Dedifferentiated amniotic fluid mesenchymal stem cell (primary cell): ENCODE data around the gene CHCHD10.

ENCODE experiments used
- DNase-seq: peaks from one replicate; pipeline ENCODE4 v3.0.0-alpha.2; 2016; ENCODE audit errors: extremely low spot score

The CHCHD10 gene

DNA sequence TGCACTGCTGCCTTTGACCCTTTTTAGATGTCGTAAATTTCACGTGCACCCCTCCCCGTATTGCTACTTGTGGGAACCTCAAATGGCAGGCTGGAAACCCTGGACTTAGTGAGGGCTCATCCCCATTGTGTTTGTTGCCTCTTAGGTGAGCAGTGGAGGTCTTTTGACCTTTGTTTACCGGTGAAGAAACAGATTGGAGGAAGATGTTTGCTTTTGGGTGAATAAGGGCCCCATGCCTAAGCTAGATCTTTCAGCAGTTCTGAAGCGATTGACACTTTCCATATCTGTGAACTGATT is 19.8 kb upstream of the CHCHD10 start:
- no peak for DNase-seq

- DNase-seq = peak; percentile 85
Observed at GRCh38 chr22:23786752-23787599, 19.2 kb upstream of the CHCHD10 start, which contains the start of gene SMARCB1. Gene SMARCB1, plus strand, starts transcription at chr22:23786966. Its CDS starts 204 bp downstream, at chr22:23787170.

DNA sequence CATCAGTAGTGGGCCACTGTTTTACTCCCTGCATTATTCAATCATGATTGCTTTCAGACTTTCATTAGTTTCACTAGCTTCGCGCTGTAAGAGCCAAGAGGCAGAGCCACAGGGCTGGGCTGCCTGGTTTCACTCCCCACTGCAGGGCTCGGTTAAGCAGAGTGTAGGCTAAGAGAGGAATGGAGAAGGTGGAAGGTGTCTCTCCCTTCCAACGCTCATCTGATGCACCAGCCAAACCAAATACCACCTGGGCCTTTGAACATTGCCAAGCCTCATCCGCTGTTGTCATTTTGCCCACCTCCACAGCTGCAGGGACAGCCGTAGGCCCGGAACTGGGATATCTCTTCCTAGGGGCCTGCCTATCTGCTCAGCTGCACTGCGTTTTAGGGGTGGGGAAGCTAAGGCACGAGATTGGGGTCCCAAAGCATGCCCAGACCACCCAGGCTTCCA is 18.5 kb upstream of the CHCHD10 start:
- no peak for DNase-seq

DNA sequence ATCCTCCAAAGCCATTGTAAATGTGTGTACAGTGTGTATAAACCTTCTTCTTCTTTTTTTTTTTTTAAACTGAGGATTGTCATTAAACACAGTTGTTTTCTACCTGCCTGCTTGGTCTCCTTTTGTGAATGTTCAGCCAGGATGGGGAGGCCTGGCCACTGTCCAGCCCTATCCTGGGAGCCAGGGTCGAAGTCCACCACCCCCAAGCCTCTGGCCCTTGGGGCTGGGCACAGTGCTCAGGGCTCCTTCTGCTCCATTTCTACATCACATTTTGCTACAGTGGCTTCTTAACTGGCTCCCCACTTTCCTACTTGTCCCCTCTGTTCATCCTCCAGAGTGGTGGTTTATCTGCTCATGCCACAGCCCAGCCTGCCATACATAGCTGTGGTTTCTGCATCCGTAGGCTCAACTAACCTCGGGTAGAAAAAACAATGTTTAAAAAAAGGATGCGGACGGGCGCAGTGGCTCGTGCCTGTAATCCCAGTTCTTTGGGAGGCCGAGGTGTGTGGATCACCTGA is 16.5 kb upstream of the CHCHD10 start:
- peak; percentile 39 for DNase-seq

- no peak for DNase-seq
Observed at GRCh38 chr22:23783265-23784150, 15.7 kb upstream of the CHCHD10 start.

DNA sequence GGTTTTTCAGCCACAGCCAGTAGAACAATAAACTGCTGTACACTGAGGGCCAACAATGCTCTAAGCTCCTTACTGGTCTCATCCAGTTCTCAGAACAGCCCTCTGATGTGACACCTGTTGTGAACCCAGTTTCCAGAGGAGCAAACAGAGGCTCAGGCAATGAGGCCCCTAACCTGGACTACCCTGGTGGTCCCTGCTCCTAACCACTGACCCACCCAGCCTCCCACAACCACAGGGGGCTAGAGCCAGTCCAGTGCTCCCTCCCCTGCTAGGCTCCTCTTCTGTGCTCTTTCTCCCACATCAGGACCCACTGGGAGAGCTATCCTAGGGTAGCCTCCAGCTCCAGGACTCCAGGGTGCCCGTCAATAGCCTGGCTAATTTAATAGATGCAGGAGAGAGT is 14.9 kb upstream of the CHCHD10 start:
- DNase-seq = no peak

DNA sequence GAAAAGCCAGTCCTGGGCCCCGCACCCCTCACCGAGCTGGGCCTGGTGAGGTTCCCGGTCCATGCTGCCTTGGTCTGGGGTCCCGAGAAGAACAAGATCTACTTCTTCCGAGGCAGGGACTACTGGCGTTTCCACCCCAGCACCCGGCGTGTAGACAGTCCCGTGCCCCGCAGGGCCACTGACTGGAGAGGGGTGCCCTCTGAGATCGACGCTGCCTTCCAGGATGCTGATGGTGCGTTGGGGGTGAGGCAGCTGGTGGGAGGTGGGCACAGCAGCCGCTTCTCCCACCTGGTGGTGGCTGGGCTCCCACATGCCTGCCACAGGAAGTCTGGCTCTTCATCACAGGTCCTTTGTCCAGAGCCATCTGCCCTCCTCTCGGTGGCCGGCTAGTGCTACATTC is 14.5 kb upstream of the CHCHD10 start:
- DNase-seq = no peak

DNA sequence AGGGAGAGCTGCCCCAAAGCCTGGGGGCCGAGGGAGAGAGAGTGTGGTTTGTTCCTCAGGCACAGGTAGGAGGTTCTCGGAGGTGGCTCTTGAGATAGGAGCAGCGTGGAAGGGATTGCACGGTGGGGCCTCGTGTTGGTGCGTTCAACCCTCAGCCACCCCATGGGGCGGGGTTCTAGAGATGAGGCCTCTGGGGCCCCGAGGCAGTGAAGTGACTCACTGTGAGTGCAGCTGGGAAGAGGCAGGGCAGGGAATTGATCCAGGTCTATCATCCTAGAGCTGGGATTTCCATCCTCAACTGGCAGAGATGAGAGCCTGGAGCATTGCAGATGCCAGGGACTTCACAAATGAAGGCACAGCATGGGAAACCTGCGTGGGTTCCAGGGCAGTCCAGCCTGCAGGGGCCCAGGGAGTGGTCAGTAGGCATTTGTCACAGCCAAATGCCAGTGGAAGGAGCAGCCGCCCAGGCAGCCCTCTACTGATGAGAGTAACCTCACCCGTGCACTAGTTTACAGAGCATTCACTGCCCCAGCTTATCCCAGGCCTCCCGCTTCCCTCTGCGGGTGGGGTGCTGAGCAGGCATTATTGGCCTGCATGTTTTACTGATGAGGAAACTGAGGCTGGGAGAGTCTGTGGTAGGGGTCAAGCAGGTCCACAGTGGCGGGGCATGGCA is 13.9 kb upstream of the CHCHD10 start:
- peak; percentile 69 for DNase-seq

- no peak for DNase-seq
Observed at GRCh38 chr22:23781065-23781464, 13.3 kb upstream of the CHCHD10 start.

DNA sequence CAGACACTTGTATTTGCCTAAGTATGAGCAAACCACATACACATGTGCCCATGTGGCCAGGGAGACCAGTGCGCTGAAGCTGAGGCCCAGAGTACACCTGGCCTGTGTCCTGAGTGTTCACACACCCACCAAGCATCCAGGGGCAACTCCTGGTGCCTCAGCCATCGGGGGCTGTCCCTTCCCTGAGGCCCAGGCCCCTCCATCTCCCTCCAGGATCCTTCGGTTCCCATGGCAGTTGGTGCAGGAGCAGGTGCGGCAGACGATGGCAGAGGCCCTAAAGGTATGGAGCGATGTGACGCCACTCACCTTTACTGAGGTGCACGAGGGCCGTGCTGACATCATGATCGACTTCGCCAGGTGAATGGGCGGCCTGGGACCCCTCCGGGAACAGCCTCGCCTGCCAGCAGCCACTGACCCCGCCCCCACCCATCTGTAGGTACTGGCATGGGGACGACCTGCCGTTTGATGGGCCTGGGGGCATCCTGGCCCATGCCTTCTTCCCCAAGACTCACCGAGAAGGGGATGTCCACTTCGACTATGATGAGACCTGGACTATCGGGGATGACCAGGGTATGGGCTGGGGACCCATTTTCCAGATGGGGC is 12.5 kb upstream of the CHCHD10 start:
- DNase-seq = no peak

GRCh38 chr22:23779731-23780130 is 12.0 kb upstream of the CHCHD10 start:
- no peak for DNase-seq

DNA sequence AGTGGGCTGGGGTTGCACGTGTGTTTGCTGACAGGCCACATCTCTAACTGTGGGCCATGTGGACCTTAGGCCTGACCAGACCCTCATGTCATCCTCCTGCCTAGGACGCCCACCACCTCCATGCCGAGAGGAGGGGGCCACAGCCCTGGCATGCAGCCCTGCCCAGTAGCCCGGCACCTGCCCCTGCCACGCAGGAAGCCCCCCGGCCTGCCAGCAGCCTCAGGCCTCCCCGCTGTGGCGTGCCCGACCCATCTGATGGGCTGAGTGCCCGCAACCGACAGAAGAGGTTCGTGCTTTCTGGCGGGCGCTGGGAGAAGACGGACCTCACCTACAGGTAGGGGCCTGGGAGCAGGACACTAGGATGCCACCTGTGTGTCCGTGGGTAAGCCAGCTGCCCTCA is 11.3 kb upstream of the CHCHD10 start:
- DNase-seq = no peak

- DNase-seq = no peak
Observed at GRCh38 chr22:23778577-23778900, 10.8 kb upstream of the CHCHD10 start.

DNA sequence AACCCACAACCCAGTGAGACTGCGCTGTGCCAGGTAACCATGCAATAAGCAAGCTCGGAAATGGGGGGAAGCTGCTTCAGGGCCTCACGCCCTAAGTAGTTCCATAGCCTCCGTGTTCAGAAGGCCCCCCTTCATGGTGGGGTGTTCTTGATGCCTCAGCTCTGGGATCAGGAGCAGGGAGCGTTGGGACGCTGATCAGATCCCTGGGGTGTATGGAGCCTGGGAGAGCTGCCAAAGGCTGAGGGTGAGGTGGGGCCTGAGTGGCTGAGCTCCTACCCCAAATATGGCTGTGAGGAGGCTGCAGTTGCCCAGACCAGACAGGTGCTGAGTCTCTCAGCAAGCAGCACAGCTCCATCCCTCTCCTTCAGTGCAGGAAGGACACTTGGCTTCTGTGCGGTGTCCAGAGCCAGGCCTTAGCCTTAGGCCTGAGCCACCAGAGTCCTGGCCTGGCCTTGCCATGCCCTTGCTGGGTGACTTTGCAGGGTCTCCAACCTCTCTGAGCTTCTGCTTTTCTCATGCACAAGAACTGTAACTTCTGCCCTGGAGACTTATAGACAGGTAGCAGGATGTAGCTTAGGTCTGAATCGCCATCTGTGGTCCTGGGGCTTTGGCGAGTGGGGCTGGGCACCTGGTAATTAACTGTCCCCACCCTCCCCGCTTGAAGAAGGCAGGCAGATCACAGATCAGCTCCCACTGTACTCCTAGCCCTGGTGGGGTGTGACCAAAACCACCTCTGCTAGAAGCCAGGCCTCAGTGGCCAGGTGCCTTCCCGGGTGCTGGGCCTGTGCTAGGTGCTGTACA is 10.2 kb upstream of the CHCHD10 start:
- DNase-seq = no peak

DNA sequence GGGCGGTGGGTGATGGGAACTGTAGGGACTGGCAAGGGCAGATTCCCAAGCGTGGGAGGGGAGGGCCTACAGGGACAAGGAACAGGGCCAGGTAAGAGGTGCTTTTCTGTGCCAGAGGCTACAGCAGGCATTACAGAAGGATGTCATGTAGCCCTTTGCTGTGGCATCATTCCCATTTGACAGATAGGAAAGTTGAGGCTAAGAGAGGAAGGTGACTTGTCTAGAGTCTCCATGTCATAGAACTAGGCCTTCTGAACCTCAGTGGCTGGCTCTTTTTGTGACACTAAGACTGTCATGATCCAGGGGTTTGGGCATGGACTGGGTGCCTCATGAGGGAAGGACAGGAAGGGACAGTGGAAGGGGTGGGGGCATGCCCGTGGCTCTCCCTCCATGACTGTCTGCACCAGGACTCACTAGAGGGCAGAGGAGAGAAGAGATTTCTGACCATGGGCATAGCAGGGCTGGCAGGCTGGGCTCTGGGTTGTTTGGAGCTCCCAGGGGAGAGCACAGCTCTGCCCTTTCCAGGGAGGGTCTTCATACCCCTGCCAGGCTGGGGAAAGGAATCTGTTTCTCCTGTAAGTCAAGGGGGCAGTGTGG is 8.1 kb upstream of the CHCHD10 start:
- no peak for DNase-seq

- DNase-seq = peak; percentile 39
Observed at GRCh38 chr22:23774922-23775436, 7.2 kb upstream of the CHCHD10 start.

DNA sequence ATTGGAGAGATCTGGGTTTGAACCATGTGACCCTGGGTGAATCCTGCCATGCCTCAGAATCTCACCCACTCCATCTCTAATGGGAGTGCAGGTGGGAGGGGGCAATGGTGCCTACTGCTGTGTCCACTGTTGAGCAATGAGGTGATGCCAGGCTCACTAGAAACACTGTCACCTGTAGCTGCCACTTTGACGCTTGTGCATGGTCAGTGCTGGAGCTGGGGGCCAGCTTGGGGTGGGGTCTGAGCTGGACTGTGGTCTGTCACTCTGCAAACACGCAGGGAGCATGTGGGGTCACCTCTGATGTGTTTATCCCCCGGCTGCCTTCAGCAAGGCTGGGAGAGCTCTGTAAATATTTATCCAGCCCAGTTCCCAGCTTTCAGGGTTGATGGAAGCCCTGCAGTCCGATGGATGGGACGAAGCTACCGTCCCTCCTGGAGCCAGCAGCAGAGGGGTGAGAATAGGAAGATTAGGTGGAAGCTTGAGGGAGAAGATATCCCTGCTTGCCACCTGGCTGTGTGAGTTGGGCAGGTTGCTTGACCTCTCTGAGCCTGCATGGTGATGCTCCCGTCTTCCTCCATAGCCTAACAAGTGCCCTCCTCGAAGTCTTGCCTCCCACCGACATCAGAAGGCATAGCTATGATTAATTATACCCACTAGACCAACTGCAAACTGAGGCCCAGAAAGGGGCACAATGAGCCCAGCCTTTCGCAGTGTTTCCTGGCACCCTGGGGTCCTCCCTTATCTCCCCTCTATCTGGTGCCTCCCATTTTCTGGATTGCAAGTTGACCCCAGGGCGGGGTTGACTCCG is 6.5 kb upstream of the CHCHD10 start:
- DNase-seq = no peak

GRCh38 chr22:23773483-23774113 is 5.8 kb upstream of the CHCHD10 start:
- no peak for DNase-seq
